T-cell (primary cell): ENCODE results near the gene NDUFB10. TPM values are rescaled to one million over a fixed set of nuclear protein-coding genes. Genes with fewer than 3 reads are reported as not detected.

Source experiments
- ATAC-seq, 4 experiments: fragments of 200-7000 bp in 3 of 4; fragments of 150-1000 bp in 1 of 4; cut with Tn5 transposase; replicated peaks in 1 of 4; 1 replicate in 3 of 4; 2 replicates in 1 of 4; pipeline ENCODE4 v1.10.0; 2021; ENCODE audit warnings: moderate library complexity in 3 of 4, mild to moderate bottlenecking in 2 of 4, moderate number of reproducible peaks in 1 of 4
- CTCF ChIA-PET, 2 donors: fragments of 300-600 bp; sonication (Branson Sonifier 250); formaldehyde crosslinking; loops; one replicate each; lab custom pipeline; 2022; ENCODE audit warnings: antibody characterized with exemption in 2 of 2; lab: Charles Lee
- POLR2A ChIA-PET, 2 donors: fragments of 300-600 bp; sonication (Branson Sonifier 250); formaldehyde crosslinking; loops; one replicate each; lab custom pipeline; 2022; ENCODE audit warnings: antibody characterized with exemption in 2 of 2; lab: Charles Lee
- DNase-seq, 35 experiments: peaks; one replicate each; pipeline versions ENCODE4 v3.0.0 to v3.0.0-alpha.2; 2013 to 2023
- H3K27ac ChIP-seq: one replicate; pipeline ENCODE4 v1.5.1; 2013; ENCODE audit warnings: low read length
- H3K27me3 ChIP-seq, 2 experiments: replicated peaks in 1 of 2; 1 replicate in 1 of 2; 2 replicates in 1 of 2; pipeline versions ENCODE4 v1.6.1 to v1.7.0; 2013; ENCODE audit warnings: low read length in 1 of 2, mixed read lengths in 1 of 2; ENCODE audit not compliant: control insufficient read depth in 2 of 2, insufficient read depth in 2 of 2; ENCODE audit errors: extremely low read depth in 1 of 2
- H3K36me3 ChIP-seq, 2 donors: 1 replicate in 1 of 2; 2 replicates in 1 of 2; pipeline versions ENCODE4 v1.6.1 to v1.7.0; 2013; ENCODE audit warnings: low read length in 1 of 2; ENCODE audit not compliant: control insufficient read depth in 2 of 2, insufficient read depth in 1 of 2; ENCODE audit errors: extremely low read depth in 1 of 2
- H3K4me1 ChIP-seq, 2 experiments: 1 replicate in 1 of 2; 2 replicates in 1 of 2; pipeline versions ENCODE4 v1.6.1 to v1.7.0; 2013; ENCODE audit warnings: low read length in 2 of 2, mixed read lengths in 1 of 2; ENCODE audit not compliant: insufficient read depth in 2 of 2, control insufficient read depth in 1 of 2; ENCODE audit errors: extremely low read depth in 1 of 2
- H3K4me3 ChIP-seq, 2 donors: 1 replicate in 1 of 2; 2 replicates in 1 of 2; pipeline versions ENCODE4 v1.5.1 to v1.7.0; 2013; ENCODE audit warnings: mild to moderate bottlenecking in 2 of 2, low read length in 1 of 2, moderate library complexity in 1 of 2; ENCODE audit not compliant: control insufficient read depth in 1 of 2; ENCODE audit errors: extremely low read depth in 1 of 2
- H3K9me3 ChIP-seq: 2 replicates; pipeline ENCODE4 v1.7.0; 2013
- H3K27ac Mint-ChIP-seq, 2 donors: one replicate each; pipeline ENCODE4 v1.8.0; 2020 to 2021; ENCODE audit warnings: mild to moderate bottlenecking in 2 of 2, mixed read lengths in 2 of 2
- H3K27me3 Mint-ChIP-seq, 2 donors: one replicate each; pipeline ENCODE4 v1.8.0; 2021 to 2022; ENCODE audit warnings: mixed read lengths in 2 of 2
- H3K36me3 Mint-ChIP-seq: one replicate; pipeline ENCODE4 v1.8.0; 2021; ENCODE audit warnings: mixed read lengths
- H3K4me1 Mint-ChIP-seq, 3 donors: one replicate each; pipeline ENCODE4 v1.8.0; 2020 to 2022; ENCODE audit warnings: mixed read lengths in 3 of 3, mild to moderate bottlenecking in 1 of 3
- H3K4me3 Mint-ChIP-seq, 3 donors: one replicate each; pipeline ENCODE4 v1.8.0; 2020 to 2022; ENCODE audit warnings: mild to moderate bottlenecking in 3 of 3, mixed read lengths in 3 of 3, moderate library complexity in 3 of 3
- H3K9me3 Mint-ChIP-seq, 3 donors: one replicate each; pipeline ENCODE4 v1.8.0; 2020 to 2022; ENCODE audit warnings: mixed read lengths in 3 of 3
- WGBS: methylation state at CpG from one replicate; pipeline ENCODE4 v1.1.5; 2013; ENCODE audit warnings: missing lambda C conversion rate; ENCODE audit not compliant: insufficient coverage; 5-methylcytosine and 5-hydroxymethylcytosine counted together
- total RNA-seq, 35 experiments: library from RNA in 6 of 35; stranded (reverse) in 6 of 35; fragments of 120-200 nt in 1 of 35; gene quantifications; one replicate each; pipeline versions ENCODE4 v1.2.1 to v1.2.4 and lab custom pipeline; 2013 to 2026

The NDUFB10 gene
- total RNA-seq, 5 donors from 2014 or later (not counting 1 experiment from before 2014, with no cell fraction given), result 46.3 to 96.5 (median 84.4) TPM

DNA sequence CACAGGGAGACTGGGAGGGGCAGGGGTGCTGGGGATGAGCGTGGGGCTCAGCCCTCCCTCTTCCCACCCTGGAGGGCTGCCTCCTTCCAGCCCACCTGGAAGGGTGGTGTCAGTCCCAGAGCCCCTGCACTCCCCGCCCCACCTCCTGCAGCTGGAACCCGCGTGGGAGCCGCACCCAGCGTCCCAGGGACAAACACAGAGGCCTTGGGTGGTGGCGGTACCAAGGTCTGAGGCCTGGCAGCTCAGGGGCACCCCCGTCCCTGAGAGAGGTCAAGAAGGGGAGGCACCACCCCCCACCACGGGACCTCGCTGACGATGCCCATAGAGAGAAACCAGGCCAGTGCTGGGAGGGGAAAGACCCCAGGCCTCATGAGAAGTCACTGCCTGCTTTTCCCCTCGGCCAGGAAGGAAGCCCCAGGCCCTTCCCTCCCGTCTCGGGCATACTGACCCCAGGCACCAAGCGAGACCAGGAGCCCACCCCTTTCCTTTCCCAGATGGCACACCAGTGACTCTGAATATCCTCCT is 45.2 kb upstream of the NDUFB10 start:
- ChIA-PET CTCF (no interaction called here), POLR2A (no interaction called here)
- no peaks in the 10 kb centered on the region for H3K9me3 Mint-ChIP-seq
- no peaks in the 10 kb centered on the region for H3K36me3 Mint-ChIP-seq
- peaks cover 0 to 3% (median 0%) of the 10 kb centered on the region in 3 donors for H3K4me1 Mint-ChIP-seq
- ATAC-seq (no peak), DNase-seq (no peak)
- peaks cover 23 to 43% of the 10 kb centered on the region in 2 donors for H3K27me3 Mint-ChIP-seq
- Histone ChIP-seq H3K4me1 (peaks cover 0 to 5% of the 10 kb centered on the region in 2 experiments), H3K27me3 (peaks cover 9 to 62% of the 10 kb centered on the region in 2 experiments), H3K9me3 (no peaks in the 10 kb centered on the region), H3K27ac (no peak overlapping the region), H3K36me3 (no peaks in the 10 kb centered on the region), H3K4me3 (no peak overlapping the region)
- H3K4me3 Mint-ChIP-seq, result no peak overlapping the region
- H3K27ac Mint-ChIP-seq, result no peak overlapping the region
- 45% methylated on average over 7 of the region's 15 CpGs for WGBS

DNA sequence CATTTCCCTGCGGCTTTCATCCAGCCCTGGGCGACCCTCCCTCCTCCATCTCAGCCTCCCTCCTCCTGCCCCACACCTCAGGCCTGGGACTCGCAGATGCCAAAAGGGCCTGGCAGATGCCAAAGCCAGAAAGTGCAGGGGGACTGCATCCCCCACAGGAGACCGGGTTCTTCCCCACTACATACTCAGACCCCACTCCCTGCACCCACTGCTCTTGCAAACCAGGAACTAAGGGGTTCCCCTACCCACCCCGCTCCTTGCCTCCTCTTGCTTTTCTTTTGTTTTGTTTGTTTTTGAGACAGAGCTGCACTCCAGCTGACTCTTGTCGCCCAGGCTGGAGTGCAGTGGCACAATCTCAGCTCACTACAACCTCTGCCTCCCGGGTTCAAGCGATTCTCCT is 44.4 kb upstream of the NDUFB10 start:
- H3K4me3 ChIP-seq, result no peak overlapping the region
- H3K27ac Mint-ChIP-seq, result no peak overlapping the region
- ChIA-PET CTCF (no interaction called here), POLR2A (no interaction called here)
- H3K27me3 ChIP-seq, result peaks cover 9 to 62% of the 10 kb centered on the region in 2 experiments
- peaks cover 0 to 3% (median 0%) of the 10 kb centered on the region in 3 donors for H3K4me1 Mint-ChIP-seq
- H3K27me3 Mint-ChIP-seq, result peaks cover 23 to 44% of the 10 kb centered on the region in 2 donors
- ATAC-seq (no peak), DNase-seq (no peak)
- 54% methylated on average over 4 of the region's 8 CpGs for WGBS
- no peak overlapping the region for H3K27ac ChIP-seq
- no peaks in the 10 kb centered on the region for H3K9me3 ChIP-seq
- no peaks in the 10 kb centered on the region for H3K36me3 Mint-ChIP-seq
- no peaks in the 10 kb centered on the region for H3K9me3 Mint-ChIP-seq
- H3K4me3 Mint-ChIP-seq, result no peak overlapping the region
- peaks cover 0 to 5% of the 10 kb centered on the region in 2 experiments for H3K4me1 ChIP-seq
- no peaks in the 10 kb centered on the region for H3K36me3 ChIP-seq

GRCh38 chr16:1915732-1916639 is 43.4 kb upstream of the NDUFB10 start:
- H3K9me3 ChIP-seq, result no peaks in the 10 kb centered on the region
- CTCF ChIA-PET, result no interaction called here
- Mint-ChIP-seq H3K27ac (no peak overlapping the region), H3K27me3 (peaks cover 30 to 53% of the 10 kb centered on the region in 2 donors), H3K36me3 (no peaks in the 10 kb centered on the region), H3K4me3 (no peak overlapping the region), H3K9me3 (no peaks in the 10 kb centered on the region), H3K4me1 (peaks cover 0 to 5% (median 0%) of the 10 kb centered on the region in 3 donors)
- H3K4me1 ChIP-seq, result peaks cover 0 to 5% of the 10 kb centered on the region in 2 experiments
- ATAC-seq, result no peak
- H3K27ac ChIP-seq, result no peak overlapping the region
- peaks cover 9 to 71% of the 10 kb centered on the region in 2 experiments for H3K27me3 ChIP-seq
- DNase-seq, result no peak
- POLR2A ChIA-PET, result no interaction called here
- 71% methylated on average over 25 of the region's 25 CpGs for WGBS
- no peak overlapping the region for H3K4me3 ChIP-seq
- no peaks in the 10 kb centered on the region for H3K36me3 ChIP-seq

GRCh38 chr16:1916640-1916990 is 42.7 kb upstream of the NDUFB10 start:
- POLR2A ChIA-PET, result no interaction called here
- peaks cover 9 to 76% of the 10 kb centered on the region in 2 experiments for H3K27me3 ChIP-seq
- no peak for DNase-seq
- no peaks in the 10 kb centered on the region for H3K36me3 Mint-ChIP-seq
- no peaks in the 10 kb centered on the region for H3K9me3 ChIP-seq
- H3K27ac Mint-ChIP-seq, result no peak overlapping the region
- no peak overlapping the region for H3K27ac ChIP-seq
- CTCF ChIA-PET, result no interaction called here
- no peaks in the 10 kb centered on the region for H3K36me3 ChIP-seq
- H3K4me1 ChIP-seq, result peaks cover 0 to 5% of the 10 kb centered on the region in 2 experiments
- 30% methylated on average over 1 of the region's 5 CpGs for WGBS
- no peak overlapping the region for H3K4me3 ChIP-seq
- H3K9me3 Mint-ChIP-seq, result no peaks in the 10 kb centered on the region
- peaks cover 36 to 60% of the 10 kb centered on the region in 2 donors for H3K27me3 Mint-ChIP-seq
- ATAC-seq, result no peak
- H3K4me1 Mint-ChIP-seq, result peaks cover 0 to 9% (median 0%) of the 10 kb centered on the region in 3 donors
- no peak overlapping the region for H3K4me3 Mint-ChIP-seq

- H3K4me1 ChIP-seq, result peaks cover 0 to 5% of the 10 kb centered on the region in 2 experiments
- ATAC-seq, result no peak
Measured at GRCh38 chr16:1917056-1917664, 42.2 kb upstream of the NDUFB10 start.

GRCh38 chr16:1917665-1918350 is 41.5 kb upstream of the NDUFB10 start:
- H3K27me3 Mint-ChIP-seq, result peaks cover 45 to 67% of the 10 kb centered on the region in 2 donors
- POLR2A ChIA-PET, result no interaction called here
- Histone ChIP-seq H3K27me3 (peaks cover 12 to 84% of the 10 kb centered on the region in 2 experiments), H3K9me3 (no peaks in the 10 kb centered on the region), H3K4me1 (peaks cover 0 to 5% of the 10 kb centered on the region in 2 experiments), H3K27ac (no peak overlapping the region), H3K4me3 (no peak overlapping the region), H3K36me3 (no peaks in the 10 kb centered on the region)
- DNase-seq, result no peak
- no peaks in the 10 kb centered on the region for H3K36me3 Mint-ChIP-seq
- H3K4me3 Mint-ChIP-seq, result no peak overlapping the region
- H3K9me3 Mint-ChIP-seq, result no peaks in the 10 kb centered on the region
- no peak for ATAC-seq
- CTCF ChIA-PET, result no interaction called here
- 4% methylated on average over 81 of the region's 81 CpGs for WGBS
- H3K27ac Mint-ChIP-seq, result no peak overlapping the region
- H3K4me1 Mint-ChIP-seq, result peaks cover 0 to 9% (median 0%) of the 10 kb centered on the region in 3 donors

More at GRCh38 chr16:1917056-1917664, 42.2 kb upstream of the NDUFB10 start:
- H3K9me3 ChIP-seq, result no peaks in the 10 kb centered on the region
- no peak overlapping the region for H3K27ac ChIP-seq
- Mint-ChIP-seq H3K9me3 (no peaks in the 10 kb centered on the region), H3K27ac (no peak overlapping the region), H3K4me1 (peaks cover 0 to 9% (median 0%) of the 10 kb centered on the region in 3 donors), H3K27me3 (peaks cover 39 to 65% of the 10 kb centered on the region in 2 donors), H3K36me3 (no peaks in the 10 kb centered on the region), H3K4me3 (no peak overlapping the region)
- no peaks in the 10 kb centered on the region for H3K36me3 ChIP-seq
- 8% methylated on average over 17 of the region's 22 CpGs for WGBS
- ChIA-PET POLR2A (no interaction called here), CTCF (no interaction called here)
- no peak overlapping the region for H3K4me3 ChIP-seq
- peaks cover 9 to 80% of the 10 kb centered on the region in 2 experiments for H3K27me3 ChIP-seq
- DNase-seq, result no peak
